Right lobe of liver (tissue), 6 donors: Measurements from ENCODE around the gene EME2. TPM values are rescaled to one million over a fixed set of nuclear protein-coding genes. Genes with fewer than 3 reads are reported as not detected.

Experiments
- ATAC-seq, 4 donors: fragments of 200-7000 bp; cut with Tn5 transposase; one replicate each; pipeline ENCODE4 v1.9.1; 2020; ENCODE audit warnings: mild to moderate bottlenecking in 4 of 4, moderate library complexity in 4 of 4
- DNase-seq, 3 donors: peaks; one replicate each; pipeline ENCODE4 v3.0.0-alpha.2; 2020
- H3K27ac ChIP-seq, 3 donors: fragments of 200-600 bp; one replicate each; pipeline ENCODE4 v1.8.0; 2022
- H3K27me3 ChIP-seq, 2 donors: fragments of 200-600 bp; one replicate each; pipeline ENCODE4 v1.8.0; 2022
- H3K36me3 ChIP-seq, 4 donors: fragments of 200-600 bp; sonication (generic) in 1 of 4; one replicate each; pipeline versions ENCODE4 v1.5.1 to v1.8.0; 2017 to 2022; ENCODE audit warnings: control low read depth in 1 of 4
- H3K4me1 ChIP-seq, 4 donors: fragments of 200-600 bp; sonication (generic) in 1 of 4; one replicate each; pipeline versions ENCODE4 v1.5.1 to v1.8.0; 2017 to 2022; ENCODE audit warnings: control low read depth in 1 of 4
- H3K4me3 ChIP-seq, 3 donors: fragments of 200-600 bp; one replicate each; pipeline ENCODE4 v1.8.0; 2022
- H3K9me3 ChIP-seq, 4 donors: fragments of 200-600 bp; sonication (generic) in 1 of 4; one replicate each; pipeline versions ENCODE4 v1.5.1 to v1.8.0; 2017 to 2022; ENCODE audit warnings: control low read depth in 1 of 4
- POLR2A ChIP-seq: fragments of 450-650 bp; IDR thresholded peaks from one replicate; pipeline ENCODE4 v1.6.1; 2017; ENCODE audit warnings: antibody characterized with exemption, mild to moderate bottlenecking
- WGBS: methylation state at CpG from one replicate; pipeline ENCODE4 v1.1.6; 2018; ENCODE audit warnings: low coverage, low lambda C conversion rate; ENCODE audit not compliant: insufficient coverage; ENCODE audit errors: missing lambda C conversion rate; 5-methylcytosine and 5-hydroxymethylcytosine counted together
- intact Hi-C, 2 donors: fragments of 100-400 bp; cut with DNase I; formaldehyde crosslinking; loops; one replicate each; pipeline versions ENCODE4 v1.11.2 to v1.14.1; 2022
- microRNA-seq, 2 donors: library from miRNA; unstranded; fragments of <30 nt; microRNA quantifications; one replicate each; pipeline ENCODE4, GENCODE V29; 2019 to 2020
- small RNA-seq, 2 experiments: library from RNA; depleted of rRNA; stranded (forward); fragments of <200 nt; gene quantifications; one replicate each; pipeline ENCODE3, GENCODE V24; 2016
- total RNA-seq, 6 experiments: library from RNA; depleted of rRNA in 2 of 6; stranded (reverse); fragments of >200 nt in 2 of 6; fragmentation: NEBNext Ultra II Directional in 3 of 6; extraction: Animal tissue kit (Norgen Biotek cat#: 25700) in 3 of 6; gene quantifications; one replicate each; pipeline versions ENCODE4 v1.1.0 to v1.2.4, GENCODE V29; 2016 to 2023
- TF ChIP-seq, protein P1 (sequence below), 4 donors: fragments of 200-600 bp in 3 of 4; fragments of 450-650 bp in 1 of 4; IDR thresholded peaks; one replicate each; pipeline versions ENCODE4 v1.5.1 to v1.8.0; 2016 to 2022; ENCODE audit warnings: antibody characterized with exemption in 4 of 4, mild to moderate bottlenecking in 2 of 4
- donor health status: DM: no; HTN: yes; CAD: no.
- donor health status: DM: no; HTN: no; CAD: no.
- donor health status: DM: no; HTN: no; CAD: no.
- donor health status: DM: no; HTN: yes; CAD: no.
- donor health status: DM: no; HTN: yes; CAD: no.

Gene EME2
- total RNA-seq, 6 experiments from 2014 or later, result 3.8 to 11.1 (median 5.0) TPM

- no peak overlapping the region for H3K27ac ChIP-seq
Measured at GRCh38 chr16:1822801-1823200, 50.2 kb downstream of the EME2 start.

GRCh38 chr16:1823821-1824220, 51.2 kb downstream of the EME2 start:
- Histone ChIP-seq H3K27me3 (no peaks in the 10 kb centered on the region), H3K4me1 (peaks cover 0 to 36% (median 11%) of the 10 kb centered on the region in 4 donors), H3K9me3 (no peaks in the 10 kb centered on the region), H3K36me3 (peaks cover 0 to 37% (median 19%) of the 10 kb centered on the region in 4 donors), H3K27ac (peak overlapping the region in 2 of 3 donors; percentile 57 to 86), H3K4me3 (peak overlapping the region in 2 of 3 donors; percentile 96 to 98)
- 32% methylated on average over 8 of the region's 9 CpGs for WGBS
- DNase-seq, result peak; percentile 56 to 78 (median 74)
- intact Hi-C loops, result loop anchor here in 1 of 2 donors (5.0 kb wide), 1 partner anchor 47 kb away; no protein-coding TSS in a partner anchor
- TF ChIP-seq POLR2A, result no peak
- TF ChIP-seq, protein P1, sequence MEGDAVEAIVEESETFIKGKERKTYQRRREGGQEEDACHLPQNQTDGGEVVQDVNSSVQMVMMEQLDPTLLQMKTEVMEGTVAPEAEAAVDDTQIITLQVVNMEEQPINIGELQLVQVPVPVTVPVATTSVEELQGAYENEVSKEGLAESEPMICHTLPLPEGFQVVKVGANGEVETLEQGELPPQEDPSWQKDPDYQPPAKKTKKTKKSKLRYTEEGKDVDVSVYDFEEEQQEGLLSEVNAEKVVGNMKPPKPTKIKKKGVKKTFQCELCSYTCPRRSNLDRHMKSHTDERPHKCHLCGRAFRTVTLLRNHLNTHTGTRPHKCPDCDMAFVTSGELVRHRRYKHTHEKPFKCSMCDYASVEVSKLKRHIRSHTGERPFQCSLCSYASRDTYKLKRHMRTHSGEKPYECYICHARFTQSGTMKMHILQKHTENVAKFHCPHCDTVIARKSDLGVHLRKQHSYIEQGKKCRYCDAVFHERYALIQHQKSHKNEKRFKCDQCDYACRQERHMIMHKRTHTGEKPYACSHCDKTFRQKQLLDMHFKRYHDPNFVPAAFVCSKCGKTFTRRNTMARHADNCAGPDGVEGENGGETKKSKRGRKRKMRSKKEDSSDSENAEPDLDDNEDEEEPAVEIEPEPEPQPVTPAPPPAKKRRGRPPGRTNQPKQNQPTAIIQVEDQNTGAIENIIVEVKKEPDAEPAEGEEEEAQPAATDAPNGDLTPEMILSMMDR (IDR thresholded peaks at IDR 0.05), result peak; percentile 23 to 48 (median 37)
- ATAC-seq, result peak; percentile 6 to 49 (median 31)

More at GRCh38 chr16:1822801-1823200, 50.2 kb downstream of the EME2 start:
- ATAC-seq (no peak), DNase-seq (no peak)
- Histone ChIP-seq H3K9me3 (no peaks in the 10 kb centered on the region), H3K4me3 (no peak overlapping the region), H3K36me3 (peaks cover 0 to 40% (median 20%) of the 10 kb centered on the region in 4 donors), H3K4me1 (peaks cover 0 to 30% (median 15%) of the 10 kb centered on the region in 4 donors), H3K27me3 (no peaks in the 10 kb centered on the region)
- 82% methylated on average over 6 of the region's 16 CpGs for WGBS
- intact Hi-C loops, result loop anchor here in 1 of 2 donors (5.0 kb wide), 1 partner anchor 46 kb away; no protein-coding TSS in a partner anchor
- no peak for TF ChIP-seq POLR2A
- TF ChIP-seq, protein P1 (IDR thresholded peaks at IDR 0.05), result no peak

DNA sequence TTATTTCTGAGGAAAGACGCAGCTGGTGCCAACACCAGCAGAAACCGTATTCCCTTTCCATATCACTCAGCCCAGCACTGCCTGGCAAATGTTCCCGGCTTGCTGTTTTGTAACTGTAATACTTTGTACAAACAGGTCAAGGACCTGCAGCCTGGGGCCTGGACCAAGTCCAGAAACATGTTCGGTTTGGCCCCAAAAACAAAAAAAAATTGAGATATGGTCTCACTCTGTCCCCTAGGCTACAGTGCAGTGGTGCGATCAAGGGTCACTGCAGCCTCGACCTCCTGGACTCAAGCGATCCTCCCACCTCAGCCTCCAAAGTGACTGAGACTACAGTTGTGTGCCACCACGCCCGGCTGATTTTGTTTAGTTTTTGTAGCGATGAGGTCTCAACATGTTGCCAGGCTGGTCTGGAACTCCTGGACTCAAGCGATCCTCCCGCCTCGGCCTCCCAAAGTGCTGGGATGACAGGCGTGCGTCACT, 52.8 kb downstream of the EME2 start:
- no peak for TF ChIP-seq POLR2A
- TF ChIP-seq, protein P1 (IDR thresholded peaks at IDR 0.05), result no peak
- peak; percentile 60 to 87 (median 76) for DNase-seq
- H3K27me3 ChIP-seq, result no peaks in the 10 kb centered on the region
- intact Hi-C loops, result no loop called here
- ATAC-seq, result peak; percentile 17 to 49 (median 28)
- peak overlapping the region; percentile 63 to 86 (median 65) for H3K27ac ChIP-seq
- H3K9me3 ChIP-seq, result no peaks in the 10 kb centered on the region
- peaks cover 0 to 52% (median 11%) of the 10 kb centered on the region in 4 donors for H3K4me1 ChIP-seq
- H3K4me3 ChIP-seq, result peak overlapping the region; percentile 96 to 99 (median 98)
- H3K36me3 ChIP-seq, result peaks cover 0 to 24% (median 14%) of the 10 kb centered on the region in 4 donors
- WGBS, result 28% methylated on average over 8 of the region's 15 CpGs

Small RNA genes within 50 kb of the gene (microRNA-seq; reads per million reads assigned to microRNA genes)
- gene MIR3177, result 0.58 to 2.6 reads per million in 2 donors

Small RNA genes within 50 kb of the gene (small RNA-seq; reads per million reads assigned to genes)
- 0 to 0.39 reads per million in 2 experiments for gene MIR3177

Other genes starting within 250 kb of the EME2 start
- gene TMEM204, start 239.1 kb upstream of the EME2 start, total RNA-seq, result 10 to 100 TPM in 2 of 6 experiments, 1 to 10 TPM in 4; 4.7 to 18.7 (median 8.9) TPM
- 1 to 10 TPM; 2.9 to 8.9 (median 5.4) TPM for gene IFT140, start 160.7 kb upstream of the EME2 start, total RNA-seq
- 1 to 10 TPM; 2.9 to 8.4 (median 5.8) TPM for gene CRAMP1, start 160.4 kb upstream of the EME2 start, total RNA-seq
- 10 to 100 TPM; 31.0 to 47.7 (median 38.7) TPM for gene JPT2, start 94.5 kb upstream of the EME2 start, total RNA-seq
- gene MAPK8IP3, start 66.6 kb upstream of the EME2 start, total RNA-seq, result 10 to 100 TPM in 5 of 6 experiments, 1 to 10 TPM in 1; 8.7 to 37.3 (median 23.0) TPM
- gene NME3, start 1.3 kb upstream of the EME2 start, total RNA-seq, result 10 to 100 TPM; 17.9 to 36.1 (median 23.2) TPM
- gene MRPS34, start 324 bp downstream of the EME2 start, total RNA-seq, result 10 to 100 TPM; 42.5 to 90.5 (median 52.9) TPM
- 10 to 100 TPM; 18.6 to 42.5 (median 34.5) TPM for gene SPSB3, start 9.8 kb downstream of the EME2 start, total RNA-seq
- gene NUBP2, start 10.2 kb downstream of the EME2 start, total RNA-seq, result 10 to 100 TPM; 21.1 to 90.3 (median 32.6) TPM
- 100 to 1,000 TPM in 1 of 6 experiments, 10 to 100 TPM in 5; 38.7 to 124 (median 85.3) TPM for gene IGFALS, start 20.9 kb downstream of the EME2 start, total RNA-seq
- 100 to 1,000 TPM in 4 of 6 experiments, 10 to 100 TPM in 2; 77.9 to 161 (median 143) TPM for gene HAGH, start 54.0 kb downstream of the EME2 start, total RNA-seq
- gene FAHD1, start 54.4 kb downstream of the EME2 start, total RNA-seq, result 10 to 100 TPM; 25.5 to 96.5 (median 36.0) TPM
- gene MEIOB, start 99.4 kb downstream of the EME2 start, total RNA-seq, result under 1 TPM in 2 of 6 experiments, not detected in 4; 0.39 to 0.40 TPM
- gene HS3ST6, start 145.6 kb downstream of the EME2 start, total RNA-seq, result not detected
- gene MSRB1, start 170.4 kb downstream of the EME2 start, total RNA-seq, result 100 to 1,000 TPM in 3 of 6 experiments, 10 to 100 TPM in 3; 63.4 to 121 (median 98.5) TPM
- under 1 TPM in 1 of 6 experiments, not detected in 5; 0.12 TPM for gene RPL3L, start 181.9 kb downstream of the EME2 start, total RNA-seq
- 100 to 1,000 TPM in 2 of 6 experiments, 10 to 100 TPM in 4; 68.7 to 210 (median 81.2) TPM for gene NDUFB10, start 186.7 kb downstream of the EME2 start, total RNA-seq
- 1,000 to 10,000 TPM in 1 of 6 experiments, 100 to 1,000 TPM in 5; 451 to 1,052 (median 541) TPM for gene RPS2, start 192.0 kb downstream of the EME2 start, total RNA-seq
- gene RNF151, start 194.0 kb downstream of the EME2 start, total RNA-seq, result not detected
- gene TBL3, start 199.2 kb downstream of the EME2 start, total RNA-seq, result 10 to 100 TPM; 15.8 to 42.4 (median 18.1) TPM
- 1 to 10 TPM in 1 of 6 experiments, under 1 TPM in 3, not detected in 2; 0.51 to 1.3 (median 0.60) TPM for gene NOXO1, start 208.7 kb downstream of the EME2 start, total RNA-seq
- gene GFER, start 211.4 kb downstream of the EME2 start, total RNA-seq, result 10 to 100 TPM; 16.1 to 18.6 (median 18.0) TPM
- under 1 TPM in 1 of 6 experiments, not detected in 5; 0.22 TPM for gene SYNGR3, start 217.2 kb downstream of the EME2 start, total RNA-seq
- 10 to 100 TPM; 21.6 to 46.4 (median 25.0) TPM for gene ZNF598, start 237.0 kb downstream of the EME2 start, total RNA-seq
- gene NPW, start 247.0 kb downstream of the EME2 start, total RNA-seq, result 10 to 100 TPM in 2 of 6 experiments, 1 to 10 TPM in 4; 2.7 to 12.3 (median 8.2) TPM